ENCODE measurements around the gene GABPB2.

GRCh38 chr1:151062741-151063371 lies 7.7 kb upstream of the GABPB2 start:
- peak; percentile 93 for TF ChIP-seq ZNF660 (tag by site-specific recombination; IDR thresholded peaks at IDR 0.05)
- no peak for TF ChIP-seq REST (tag by site-specific recombination; IDR thresholded peaks at IDR 0.05)
- no peak for TF ChIP-seq ZNF624 (tag by site-specific recombination; IDR thresholded peaks at IDR 0.05)
- TF ChIP-seq CTCF (tag by site-specific recombination; IDR thresholded peaks at IDR 0.05): no peak
- TF ChIP-seq ZNF302 (tag by site-specific recombination; IDR thresholded peaks at IDR 0.05; ENCODE audit: low read depth): no peak
- no peak for TF ChIP-seq ZNF175 (tag by site-specific recombination; IDR thresholded peaks at IDR 0.05)
- no peak for TF ChIP-seq ZNF274 (IDR thresholded peaks at IDR 0.05; ENCODE audit: low read length)
- no peak for TF ChIP-seq ZNF274 (tag by site-specific recombination; IDR thresholded peaks at IDR 0.05; ENCODE audit: borderline replicate concordance)
- no peak for TF ChIP-seq ZNF292 (tag by site-specific recombination; IDR thresholded peaks at IDR 0.05; ENCODE audit: borderline replicate concordance, low read depth)
- TF ChIP-seq ZNF24 (tag by site-specific recombination; IDR thresholded peaks at IDR 0.05): peak; percentile 24; the same call in 1 of the 2 replicates
- TF ChIP-seq SCRT1 (tag by site-specific recombination; IDR thresholded peaks at IDR 0.05; ENCODE audit: borderline replicate concordance): no peak
- TF ChIP-seq ZNF621 (tag by site-specific recombination; IDR thresholded peaks at IDR 0.05): no peak
- TF ChIP-seq ZNF132 (tag by site-specific recombination; IDR thresholded peaks at IDR 0.05; ENCODE audit: borderline replicate concordance): no peak
- no peak; the same call in 1 of the 2 replicates for TF ChIP-seq YY1 (tag by site-specific recombination; IDR thresholded peaks at IDR 0.05)
- TF ChIP-seq PBX3 (CRISPR knock-in tag; IDR thresholded peaks at IDR 0.05): no peak

Data from HEK293 (cell line).